Left ventricle myocardium superior (tissue), 1 donor: ENCODE results near the gene SUPT20HL1. TPM values are rescaled to one million over a fixed set of nuclear protein-coding genes. Genes with fewer than 3 reads are reported as not detected.
"Not testable (repeated sequence)": the region's sequence is repeated elsewhere in the genome, so short reads cannot be mapped to it uniquely, and the experiment has no call there.

ENCODE experiments used
- ATAC-seq: fragments of 200-7000 bp; cut with Tn5 transposase; one replicate; pipeline ENCODE4 v1.9.1; 2020; ENCODE audit warnings: mild to moderate bottlenecking, moderate library complexity
- DNase-seq: peaks from one replicate; pipeline ENCODE4 v3.0.0-alpha.2; 2020
- intact Hi-C: fragments of 100-400 bp; cut with micrococcal nuclease; formaldehyde crosslinking; loops from one replicate; pipeline ENCODE4 v1.11.0; 2022
- total RNA-seq: library from RNA; stranded (reverse); fragmentation: NEBNext Ultra II Directional; extraction: Animal tissue kit (Norgen Biotek cat#: 25700); gene quantifications from one replicate; pipeline ENCODE4 v1.2.1, GENCODE V29; 2021
- donor health status: DM: no; HTN: yes; CAD: no; lungs with severe emphysema.

SUPT20HL1 gene
- total RNA-seq, 1 donor from 2014 or later = not detected

GRCh38 chrX:24362089-24362745, 1.8 kb downstream of the SUPT20HL1 start:
- not testable (repeated sequence) for DNase-seq, ATAC-seq

DNA sequence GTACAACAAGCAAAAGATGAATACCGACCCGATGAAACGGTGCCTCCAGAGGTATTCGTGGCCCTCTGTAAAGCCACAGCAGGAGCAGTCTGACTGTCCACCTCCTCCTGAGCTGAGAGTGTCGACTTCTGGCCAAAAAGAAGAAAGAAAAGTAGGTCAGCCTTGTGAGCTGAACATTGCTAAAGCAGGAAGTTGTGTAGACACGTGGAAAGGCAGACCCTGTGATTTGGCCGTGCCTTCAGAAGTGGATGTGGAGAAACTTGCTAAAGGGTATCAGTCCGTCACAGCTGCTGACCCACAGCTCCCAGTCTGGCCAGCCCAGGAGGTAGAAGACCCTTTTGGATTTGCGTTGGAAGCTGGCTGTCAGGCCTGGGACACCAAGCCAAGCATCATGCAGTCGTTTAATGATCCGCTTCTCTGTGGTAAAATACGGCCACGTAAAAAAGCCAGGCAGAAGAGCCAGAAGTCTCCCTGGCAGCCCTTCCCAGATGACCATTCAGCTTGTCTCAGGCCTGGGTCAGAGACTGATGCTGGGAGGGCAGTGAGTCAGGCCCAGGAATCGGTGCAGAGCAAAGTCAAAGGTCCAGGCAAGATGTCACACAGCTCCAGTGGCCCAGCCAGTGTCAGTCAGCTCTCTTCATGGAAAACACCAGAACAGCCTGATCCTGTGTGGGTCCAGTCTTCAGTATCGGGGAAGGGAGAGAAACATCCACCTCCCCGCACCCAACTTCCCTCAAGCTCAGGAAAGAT, 3.2 kb downstream of the SUPT20HL1 start:
- peak; percentile 81 for ATAC-seq
- intact Hi-C loops, DNase-seq: not testable (repeated sequence)

More at GRCh38 chrX:24362089-24362745, 1.8 kb downstream of the SUPT20HL1 start:
- intact Hi-C loops = not testable (repeated sequence)

DNA sequence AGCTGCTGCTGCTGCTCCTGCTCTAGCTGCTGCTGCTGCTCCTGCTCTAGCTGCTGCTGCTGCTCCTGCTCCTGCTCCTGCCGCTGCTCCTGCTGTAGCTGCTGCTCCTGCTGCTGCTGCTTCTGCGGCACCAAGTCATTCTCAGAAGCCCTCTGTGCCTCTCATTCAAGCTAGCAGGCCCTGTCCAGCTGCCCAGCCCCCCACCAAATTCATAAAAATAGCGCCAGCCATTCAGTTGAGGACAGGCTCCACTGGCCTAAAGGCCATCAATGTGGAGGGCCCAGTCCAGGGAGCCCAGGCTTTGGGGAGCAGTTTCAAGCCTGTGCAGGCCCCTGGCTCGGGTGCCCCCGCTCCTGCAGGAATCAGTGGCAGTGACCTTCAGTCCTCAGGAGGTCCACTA, 3.9 kb downstream of the SUPT20HL1 start:
- intact Hi-C loops = no loop called here
- peak; percentile 14 for ATAC-seq

DNA sequence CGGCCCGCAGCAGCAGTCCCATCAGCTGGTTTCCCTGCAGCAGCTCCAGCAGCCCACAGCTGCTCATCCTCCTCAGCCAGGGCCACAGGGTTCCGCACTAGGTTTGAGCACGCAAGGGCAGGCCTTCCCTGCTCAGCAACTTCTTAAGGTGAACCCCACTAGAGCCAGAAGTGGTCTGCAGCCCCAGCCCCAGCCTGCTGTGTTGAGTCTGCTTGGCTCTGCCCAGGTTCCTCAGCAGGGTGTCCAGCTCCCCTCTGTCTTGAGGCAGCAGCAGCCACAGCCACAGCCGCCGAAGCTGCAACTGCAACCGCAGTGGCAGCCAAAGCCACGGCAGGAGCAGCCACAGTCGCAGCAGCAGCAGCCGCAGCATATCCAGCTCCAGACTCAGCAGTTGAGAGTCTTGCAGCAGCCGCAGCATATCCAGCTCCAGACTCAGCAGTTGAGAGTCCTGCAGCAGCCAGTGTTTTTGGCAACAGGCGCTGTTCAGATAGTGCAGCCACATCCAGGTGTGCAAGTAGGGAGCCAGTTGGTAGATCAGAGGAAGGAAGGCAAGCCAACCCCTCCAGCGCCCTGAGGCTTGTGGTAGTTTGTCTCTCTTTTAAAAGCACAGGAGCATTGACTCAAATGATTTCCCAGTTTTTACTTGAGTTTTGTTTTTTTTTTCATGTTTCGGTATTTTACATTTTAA, 4.6 kb downstream of the SUPT20HL1 start:
- intact Hi-C loops = no loop called here

More for the DNA sequence above, 3.9 kb downstream of the SUPT20HL1 start:
- no peak for DNase-seq

DNA sequence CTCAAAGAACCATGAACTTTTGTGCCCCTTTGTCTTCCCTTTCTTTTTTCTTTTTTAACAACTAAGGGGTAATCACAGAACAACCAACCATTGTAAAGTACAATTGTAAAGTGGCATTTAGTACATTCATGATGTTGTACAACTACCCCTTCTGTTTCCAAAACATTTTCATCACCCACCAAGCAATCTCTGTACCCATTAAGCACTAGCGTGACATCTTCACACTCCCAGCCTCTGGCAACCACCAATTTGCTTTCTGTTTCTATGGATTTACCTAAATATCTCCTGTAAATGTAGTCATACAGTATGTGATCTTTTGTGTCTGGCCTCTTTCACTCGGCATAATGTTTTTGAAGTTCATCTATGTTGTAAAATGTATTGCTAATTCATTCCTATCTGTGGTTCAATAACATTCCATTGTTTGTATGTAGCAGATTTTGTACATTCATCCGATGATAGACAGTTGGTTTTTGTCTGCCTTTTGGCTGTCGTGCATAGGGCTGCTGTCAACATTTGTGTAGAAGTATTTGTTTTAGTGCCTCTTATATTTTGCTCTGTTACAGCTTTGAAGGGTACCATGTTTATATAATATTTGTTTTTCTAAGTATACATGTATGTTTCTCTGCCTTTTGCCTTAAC, 6.4 kb downstream of the SUPT20HL1 start:
- intact Hi-C loops, ATAC-seq, DNase-seq: not testable (repeated sequence)

More for the DNA sequence above, 4.6 kb downstream of the SUPT20HL1 start:
- ATAC-seq (peak; percentile 38), DNase-seq (no peak)

DNA sequence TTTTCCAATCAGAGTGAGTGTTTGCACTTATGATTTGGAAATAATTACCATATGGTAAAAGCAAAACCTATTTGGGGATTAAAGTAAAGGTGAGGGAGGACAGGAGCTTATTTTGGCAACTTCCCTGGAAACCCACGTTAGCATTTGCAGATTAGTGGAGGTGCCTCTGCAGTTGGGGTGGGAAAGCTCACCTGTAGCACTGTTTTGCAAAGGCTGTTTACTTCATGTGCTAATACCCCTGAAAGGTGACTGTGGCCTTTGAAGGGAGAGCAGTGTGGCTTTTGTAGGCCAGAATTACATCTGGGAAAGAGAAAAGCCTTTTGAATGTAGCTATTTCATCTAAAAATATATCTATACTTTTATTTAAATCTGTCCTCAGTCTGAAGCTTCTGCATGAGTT, 9.4 kb downstream of the SUPT20HL1 start:
- intact Hi-C loops = no loop called here
- no peak for DNase-seq
- ATAC-seq = no peak

GRCh38 chrX:24371391-24371972, 11.0 kb downstream of the SUPT20HL1 start:
- intact Hi-C loops = no loop called here
- DNase-seq = peak; percentile 39
- peak; percentile 74 for ATAC-seq

DNA sequence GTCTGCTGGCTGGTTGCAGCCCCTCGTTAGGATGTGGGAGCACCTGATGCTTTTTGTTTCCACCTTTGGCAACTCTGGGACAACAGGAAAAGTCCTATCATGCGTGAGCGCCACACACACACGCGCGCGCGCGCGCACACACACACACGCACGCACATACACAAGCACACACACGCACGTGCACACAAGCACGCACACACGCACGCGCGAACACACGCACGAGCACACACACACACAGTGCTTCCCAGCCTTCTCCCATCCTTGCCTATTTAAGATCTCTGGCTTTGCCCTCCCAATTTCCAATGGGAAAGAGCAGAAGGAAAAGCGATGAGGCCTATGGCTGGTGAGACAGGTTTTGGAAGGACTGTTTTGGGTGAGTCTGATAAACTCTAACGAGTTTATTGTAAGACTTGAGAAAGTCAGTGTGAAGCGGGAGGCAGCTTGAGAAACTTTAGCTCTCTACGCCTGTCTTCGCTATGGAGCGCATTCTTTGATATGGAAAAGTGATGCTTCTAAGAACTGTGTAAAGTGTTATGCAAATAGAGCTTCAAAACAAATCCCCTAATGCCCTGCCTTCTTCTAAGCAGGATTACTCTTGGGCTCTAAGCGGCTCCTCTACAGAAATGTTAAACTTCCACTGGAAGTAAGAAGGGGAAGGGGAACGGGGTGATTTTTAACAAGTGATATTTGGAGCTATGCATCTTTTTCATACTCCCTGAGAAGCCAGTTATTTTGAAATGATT, 11.8 kb downstream of the SUPT20HL1 start:
- DNase-seq (no peak), ATAC-seq (no peak)
- intact Hi-C loops = no loop called here

DNA sequence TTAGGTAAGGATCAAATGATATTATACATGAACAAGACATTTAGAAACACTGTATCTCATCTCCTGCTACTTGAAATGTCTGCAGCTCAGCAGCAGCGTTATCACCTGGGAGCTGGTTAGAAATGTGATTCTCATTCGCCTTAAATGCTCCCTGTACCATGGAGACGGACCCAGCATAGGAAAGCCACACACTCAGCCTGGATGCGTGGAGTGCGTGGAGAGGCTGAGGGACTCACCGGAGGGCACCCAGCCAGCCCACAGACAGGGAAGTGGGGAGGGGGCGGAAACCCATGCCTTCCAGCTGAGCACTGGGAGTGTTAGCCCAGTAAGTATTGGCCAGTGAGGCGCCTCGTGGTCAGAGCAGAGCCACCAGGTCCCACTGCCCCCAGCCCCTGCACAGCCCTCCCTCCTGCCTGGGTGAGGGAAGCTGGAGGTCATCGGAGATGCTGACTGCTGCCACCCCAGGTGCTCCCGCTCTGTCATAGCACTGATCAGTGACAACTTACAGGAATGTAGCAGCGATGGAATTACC, 15.2 kb downstream of the SUPT20HL1 start:
- ATAC-seq (no peak), DNase-seq (no peak)
- intact Hi-C loops = no loop called here

DNA sequence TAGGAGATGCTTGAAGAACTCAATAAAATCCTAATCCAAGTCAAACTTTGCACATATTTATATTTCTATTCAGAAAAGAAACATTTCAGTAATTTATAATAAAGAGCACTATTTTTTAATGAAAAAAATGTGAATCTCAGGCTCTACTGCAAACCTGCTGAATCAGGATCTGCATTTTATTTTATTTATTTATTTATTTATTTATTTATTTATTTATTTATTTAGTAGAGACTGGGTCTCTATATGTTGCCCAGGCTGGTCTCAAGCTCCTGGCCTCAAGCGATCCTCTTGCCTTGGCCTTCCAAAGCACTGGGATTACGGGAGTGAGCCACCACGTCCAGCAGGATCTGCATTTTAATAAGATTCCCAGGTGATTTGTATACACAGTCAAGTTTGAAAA, 16.0 kb downstream of the SUPT20HL1 start:
- ATAC-seq (no peak), DNase-seq (no peak)
- intact Hi-C loops = no loop called here

GRCh38 chrX:24377195-24377594, 16.8 kb downstream of the SUPT20HL1 start:
- ATAC-seq (no peak), DNase-seq (no peak)
- intact Hi-C loops = no loop called here

DNA sequence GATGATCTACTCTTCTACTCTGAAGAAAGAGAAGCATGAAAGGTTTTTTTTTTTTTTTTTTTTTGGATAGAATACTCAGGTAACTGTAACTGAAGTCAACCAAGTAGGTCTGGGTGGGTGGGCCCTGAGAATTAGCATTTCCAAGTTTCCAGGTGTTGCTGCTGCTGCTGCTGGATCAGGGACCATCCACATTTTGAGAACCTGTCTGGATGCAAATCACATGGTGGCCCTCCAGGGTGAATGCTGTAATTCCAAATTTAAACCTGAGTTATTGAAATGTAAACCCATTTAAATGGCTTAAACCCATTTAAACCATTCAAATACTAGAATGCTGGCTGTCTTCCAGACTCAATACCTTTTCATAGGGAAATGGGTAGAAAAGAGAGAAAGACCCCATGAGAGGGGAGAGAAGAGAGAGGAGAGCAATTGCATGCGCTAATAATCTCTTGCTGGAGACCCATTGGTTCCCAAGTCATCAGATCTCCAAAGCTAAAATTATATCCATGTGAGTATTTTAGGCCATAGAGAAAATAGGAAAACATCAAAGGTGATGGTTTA, 17.6 kb downstream of the SUPT20HL1 start:
- ATAC-seq (no peak), DNase-seq (no peak)
- intact Hi-C loops = no loop called here

DNA sequence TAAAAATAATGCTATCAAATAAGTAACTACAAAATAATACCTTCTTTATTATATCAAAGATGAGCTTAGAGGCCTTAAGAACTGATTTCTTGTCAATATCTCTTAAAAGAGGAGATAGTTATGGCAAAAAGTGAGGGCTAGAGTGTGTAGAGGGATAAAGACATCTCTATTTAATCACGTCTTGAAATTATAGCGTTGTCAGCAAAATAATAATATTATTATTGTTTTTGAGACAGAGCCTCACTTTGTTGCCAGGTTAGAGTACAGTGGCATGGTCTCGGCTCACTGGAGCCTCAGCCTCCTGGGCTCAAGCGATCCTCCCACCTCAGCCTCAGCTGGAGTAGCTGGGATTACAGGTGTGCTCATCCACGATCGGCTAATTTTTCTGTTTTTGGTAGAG, 18.3 kb downstream of the SUPT20HL1 start:
- intact Hi-C loops = no loop called here
- DNase-seq = no peak
- ATAC-seq = no peak

GRCh38 chrX:24380262-24381187, 20.1 kb downstream of the SUPT20HL1 start:
- intact Hi-C loops = no loop called here

GRCh38 chrX:24382315-24382714, 21.9 kb downstream of the SUPT20HL1 start:
- ATAC-seq, DNase-seq, intact Hi-C loops: not testable (repeated sequence)

More at GRCh38 chrX:24380262-24381187, 20.1 kb downstream of the SUPT20HL1 start:
- DNase-seq = no peak
- ATAC-seq = peak; percentile 87

DNA sequence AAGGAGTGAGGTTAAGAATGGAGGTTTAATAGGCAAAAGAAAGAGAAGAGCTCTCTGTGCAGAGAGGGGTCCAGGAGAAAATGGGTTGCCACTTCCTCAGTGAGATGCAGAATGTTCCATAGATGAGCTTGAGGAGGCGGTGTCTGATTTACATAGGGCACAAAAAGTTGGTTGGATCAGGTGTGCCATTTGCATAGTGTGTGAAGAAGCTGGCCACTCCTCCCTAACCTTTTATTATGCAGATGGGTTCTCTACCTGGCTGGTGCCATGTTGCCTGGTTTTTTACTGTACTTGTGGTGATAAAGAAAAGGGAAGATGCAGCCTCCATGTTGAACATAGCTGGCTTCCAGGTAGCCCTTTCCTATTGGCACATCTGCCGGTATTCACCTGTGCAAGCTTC, 27.3 kb downstream of the SUPT20HL1 start:
- no peak for ATAC-seq

GRCh38 chrX:24391389-24391788, 30.9 kb downstream of the SUPT20HL1 start:
- no peak for ATAC-seq
- intact Hi-C loops = loop anchor here (10.0 kb wide), 1 partner anchor 93 kb away; no protein-coding TSS in a partner anchor
- no peak for DNase-seq

More for the DNA sequence above, 27.3 kb downstream of the SUPT20HL1 start:
- intact Hi-C loops = no loop called here
- no peak for DNase-seq
